CD1c-positive myeloid dendritic cell (primary cell): ENCODE measurements around the gene SLCO1A2.
"Not testable (repeated sequence)": the region's sequence is repeated elsewhere in the genome, so short reads cannot be mapped to it uniquely, and the experiment has no call there.

Source experiments
- DNase-seq: peaks from one replicate; pipeline ENCODE4 v3.0.0-alpha.2; 2016; ENCODE audit errors: extremely low spot score

The SLCO1A2 gene

GRCh38 chr12:21334771-21335325 is at the start of gene SLCO1A2:
Gene SLCO1A2 (minus strand): TSS chr12:21334917. CDS start chr12:21334647, 270 bp downstream.
- DNase-seq, result no peak

- no peak for DNase-seq
These were observed 49.5 kb upstream of the SLCO1A2 start for GRCh38 chr12:21384261-21384660.

- DNase-seq, result not testable (repeated sequence)
These were observed 46.6 kb upstream of the SLCO1A2 start for GRCh38 chr12:21381320-21381719.

- no peak for DNase-seq
These were observed 44.5 kb upstream of the SLCO1A2 start for GRCh38 chr12:21379218-21379617.

GRCh38 chr12:21372602-21373001 is 37.9 kb upstream of the SLCO1A2 start, which contains the start of gene IAPP:
Gene IAPP (plus strand): TSS chr12:21372902. CDS start chr12:21373352, 450 bp downstream.
- DNase-seq, result no peak

GRCh38 chr12:21370845-21371449 is 36.2 kb upstream of the SLCO1A2 start:
- no peak for DNase-seq

GRCh38 chr12:21369141-21369980 is 34.6 kb upstream of the SLCO1A2 start:
- no peak for DNase-seq

- not testable (repeated sequence) for DNase-seq
These were observed 25.9 kb upstream of the SLCO1A2 start for GRCh38 chr12:21360632-21361031.

GRCh38 chr12:21354641-21355040 is 19.9 kb upstream of the SLCO1A2 start:
- DNase-seq, result no peak

GRCh38 chr12:21353948-21354347 is 19.2 kb upstream of the SLCO1A2 start:
- DNase-seq, result no peak

- no peak for DNase-seq
These were observed 18.8 kb upstream of the SLCO1A2 start for GRCh38 chr12:21353487-21353886.

GRCh38 chr12:21350975-21351374 is 16.3 kb upstream of the SLCO1A2 start:
- DNase-seq, result no peak

- no peak for DNase-seq
These were observed 12.0 kb upstream of the SLCO1A2 start for GRCh38 chr12:21346542-21347205.

GRCh38 chr12:21343636-21344035 is 8.9 kb upstream of the SLCO1A2 start:
- no peak for DNase-seq

GRCh38 chr12:21341769-21342168 is 7.1 kb upstream of the SLCO1A2 start:
- DNase-seq, result no peak

GRCh38 chr12:21340403-21340802 is 5.7 kb upstream of the SLCO1A2 start:
- no peak for DNase-seq

- DNase-seq, result no peak
These were observed 5.2 kb upstream of the SLCO1A2 start for GRCh38 chr12:21339921-21340320.

- no peak for DNase-seq
These were observed 3.4 kb upstream of the SLCO1A2 start for GRCh38 chr12:21337959-21338744.

- no peak for DNase-seq
These were observed 2.7 kb upstream of the SLCO1A2 start for GRCh38 chr12:21337453-21337852.

- DNase-seq, result no peak
These were observed 1.9 kb upstream of the SLCO1A2 start for GRCh38 chr12:21336656-21337055.

GRCh38 chr12:21330682-21331253 is 3.9 kb downstream of the SLCO1A2 start:
- DNase-seq, result no peak
